Right ventricle myocardium superior (tissue), 1 donor: ENCODE data around the gene ACYP1. TPM values are rescaled to one million over a fixed set of nuclear protein-coding genes. Genes with fewer than 3 reads are reported as not detected.
A peak's percentile ranks its signal among the peaks of the same experiment; 100 is the strongest.

Experiments
- ATAC-seq: fragments of 200-7000 bp; cut with Tn5 transposase; one replicate; pipeline ENCODE4 v1.9.1; 2020; ENCODE audit warnings: mild to moderate bottlenecking; ENCODE audit not compliant: poor library complexity
- DNase-seq: peaks from one replicate; pipeline ENCODE4 v3.0.0-alpha.2; 2020
- intact Hi-C: fragments of 100-400 bp; cut with DNase I; formaldehyde crosslinking; loops from one replicate; pipeline ENCODE4 v1.11.2; 2022
- total RNA-seq: library from RNA; stranded (reverse); fragmentation: NEBNext Ultra II Directional; extraction: Animal tissue kit (Norgen Biotek cat#: 25700); gene quantifications from one replicate; pipeline ENCODE4 v1.2.1, GENCODE V29; 2021
- donor health status: DM: no; HTN: yes; CAD: no; lungs with severe emphysema.

ACYP1 gene
- total RNA-seq, 1 donor from 2014 or later: 11.9 TPM

GRCh38 chr14:75046899-75047298 is 16.9 kb downstream of the ACYP1 start:
- intact Hi-C loops: no loop called here
- DNase-seq: no peak
- ATAC-seq: no peak

DNA sequence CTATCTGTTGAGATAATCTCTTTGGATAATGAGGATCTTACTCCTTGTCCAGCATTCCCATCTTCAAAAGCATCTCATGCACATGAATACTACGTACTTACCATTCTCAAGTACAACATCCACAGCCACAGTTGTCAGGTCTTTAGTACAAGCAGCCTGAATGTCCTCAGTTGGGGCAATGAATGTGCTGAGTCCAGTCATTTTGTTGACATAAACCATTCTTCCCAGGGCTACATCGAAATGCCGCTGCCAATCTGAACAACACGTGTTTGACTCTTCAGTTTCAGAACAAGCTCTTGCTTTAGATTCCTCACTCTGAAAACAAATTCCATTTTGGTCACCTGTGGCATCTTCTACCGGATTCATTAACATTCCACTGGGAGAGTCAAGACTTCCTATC is 17.5 kb downstream of the ACYP1 start:
- ATAC-seq (no peak), DNase-seq (no peak)
- intact Hi-C loops: no loop called here

DNA sequence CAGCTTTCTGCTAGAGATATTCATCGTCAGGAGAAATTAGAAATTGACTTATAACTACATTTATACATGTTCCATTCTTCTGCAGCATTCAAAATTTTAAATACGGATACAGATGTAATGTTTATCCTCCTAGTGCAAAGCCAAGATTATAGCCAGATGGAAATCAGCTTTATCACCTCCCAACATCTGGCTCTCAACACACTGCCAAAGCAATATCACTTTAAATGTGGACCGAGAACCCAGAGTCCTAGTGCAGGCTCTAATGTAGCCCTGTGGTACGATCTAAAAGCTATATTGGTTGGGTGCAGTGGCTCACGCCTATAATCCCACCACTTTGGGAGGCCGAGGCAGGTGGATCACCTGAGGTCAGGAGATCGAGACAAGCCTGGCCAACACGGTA is 19.1 kb downstream of the ACYP1 start:
- DNase-seq: no peak
- intact Hi-C loops: no loop called here
- no peak for ATAC-seq

DNA sequence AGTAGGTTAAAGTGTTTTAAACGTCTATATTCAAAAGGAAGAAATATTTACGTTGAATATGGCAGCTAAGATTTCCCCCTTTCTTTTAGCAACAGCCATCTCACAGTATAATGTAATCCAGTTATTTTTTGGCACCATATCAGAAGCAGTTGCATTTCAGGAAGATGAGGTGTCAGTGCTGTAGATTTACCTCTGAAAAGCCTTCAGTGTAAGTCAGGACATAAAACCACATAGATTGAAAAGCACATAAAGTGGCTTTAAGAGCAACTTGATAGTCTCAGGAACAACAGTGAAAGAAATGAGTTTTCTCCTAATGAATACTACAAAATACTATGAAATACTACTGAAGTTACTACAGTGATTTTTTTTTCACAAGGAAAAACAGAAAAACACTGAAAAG is 19.5 kb downstream of the ACYP1 start:
- ATAC-seq (no peak), DNase-seq (no peak)
- intact Hi-C loops: no loop called here

GRCh38 chr14:75042035-75042434 is 21.8 kb downstream of the ACYP1 start:
- intact Hi-C loops: no loop called here
- DNase-seq (no peak), ATAC-seq (no peak)

DNA sequence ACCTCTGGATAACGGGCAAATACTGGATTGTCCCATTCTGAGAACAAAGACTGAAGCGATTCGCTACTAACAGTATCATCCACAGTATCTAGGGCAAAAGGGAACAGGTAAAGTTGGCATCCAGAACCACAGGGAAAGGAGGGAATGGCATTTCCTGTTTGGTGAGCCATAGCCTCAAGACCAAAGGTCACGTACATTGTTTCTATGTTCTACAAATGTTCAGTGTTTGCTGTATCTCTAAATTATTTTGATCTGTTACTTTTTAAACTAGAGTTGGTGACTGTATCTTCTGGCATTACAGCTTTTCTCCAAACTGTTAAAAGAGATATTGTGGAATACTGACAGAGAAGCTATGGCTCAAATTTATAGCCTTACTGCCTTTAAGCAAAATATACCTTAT is 22.2 kb downstream of the ACYP1 start:
- ATAC-seq: no peak
- no peak for DNase-seq
- intact Hi-C loops: no loop called here

DNA sequence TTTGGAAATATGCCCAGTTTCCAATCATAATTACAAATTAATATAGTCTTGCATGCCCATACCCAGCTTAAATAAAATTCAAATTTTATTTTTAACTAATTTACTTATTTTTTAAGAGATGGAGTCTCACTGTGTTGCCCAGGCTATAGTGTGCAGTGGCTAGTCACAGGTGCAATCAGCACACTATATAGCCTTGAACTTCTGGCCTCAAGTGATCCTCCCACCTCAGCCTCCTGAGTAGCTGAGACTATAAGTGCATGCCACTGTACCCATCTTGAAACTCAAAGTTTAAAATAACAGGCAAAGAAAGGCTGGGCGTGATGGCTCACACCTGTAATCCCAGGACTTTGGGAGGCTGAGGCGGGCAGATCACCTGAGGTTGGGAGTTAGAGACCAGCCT is 22.9 kb downstream of the ACYP1 start:
- DNase-seq (no peak), ATAC-seq (no peak)
- intact Hi-C loops: no loop called here

- intact Hi-C loops: no loop called here
- DNase-seq: no peak
- no peak for ATAC-seq
Observed at GRCh38 chr14:75040507-75040906, 23.3 kb downstream of the ACYP1 start.

GRCh38 chr14:75032939-75033338 is 30.9 kb downstream of the ACYP1 start:
- no peak for ATAC-seq
- intact Hi-C loops: no loop called here

DNA sequence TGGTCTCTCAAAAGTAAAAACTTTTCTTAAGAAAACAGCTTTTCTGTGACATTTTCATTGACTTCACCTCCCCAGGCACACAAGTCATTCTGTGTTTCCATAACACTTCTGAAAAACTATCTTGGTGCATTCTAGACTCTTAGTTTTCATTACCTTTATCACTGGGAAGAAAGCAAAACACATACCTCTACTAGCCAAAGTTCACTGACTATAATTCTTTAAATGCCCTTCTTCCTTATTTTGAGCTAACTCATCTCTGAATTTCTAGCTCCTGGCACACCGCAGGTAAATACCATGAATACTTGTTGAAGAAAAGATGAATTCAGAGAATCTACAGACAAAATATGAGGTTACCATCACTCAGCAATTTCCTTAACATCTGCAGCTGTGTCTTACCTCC is 33.7 kb downstream of the ACYP1 start:
- ATAC-seq: no peak
- DNase-seq: no peak
- intact Hi-C loops: no loop called here

More at GRCh38 chr14:75032939-75033338, 30.9 kb downstream of the ACYP1 start:
- DNase-seq: no peak

DNA sequence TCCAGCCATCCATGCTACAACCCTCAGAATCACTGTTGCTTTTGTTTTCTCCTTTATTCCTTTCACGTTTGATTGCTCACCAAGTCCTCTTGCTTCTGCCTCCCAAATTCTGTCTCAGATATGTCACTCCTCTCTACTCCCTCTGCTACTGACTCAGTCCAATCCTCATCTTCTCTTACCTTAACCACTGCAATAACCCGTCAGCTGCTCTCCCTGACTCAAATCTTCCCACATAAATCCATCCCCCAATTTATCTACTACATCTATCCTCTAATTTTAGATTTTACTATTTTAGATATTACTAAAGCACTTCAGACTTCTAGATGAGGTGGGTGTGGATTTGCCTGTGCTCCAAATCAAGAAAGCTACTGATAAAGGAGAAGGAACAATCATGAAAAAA is 37.9 kb downstream of the ACYP1 start:
- DNase-seq (no peak), ATAC-seq (no peak)
- intact Hi-C loops: no loop called here

GRCh38 chr14:75025082-75025481 is 38.7 kb downstream of the ACYP1 start:
- no peak for DNase-seq
- intact Hi-C loops: no loop called here
- no peak for ATAC-seq

- intact Hi-C loops: no loop called here
- DNase-seq (no peak), ATAC-seq (peak; percentile 24)
Observed at GRCh38 chr14:75023108-75023507, 40.7 kb downstream of the ACYP1 start.

DNA sequence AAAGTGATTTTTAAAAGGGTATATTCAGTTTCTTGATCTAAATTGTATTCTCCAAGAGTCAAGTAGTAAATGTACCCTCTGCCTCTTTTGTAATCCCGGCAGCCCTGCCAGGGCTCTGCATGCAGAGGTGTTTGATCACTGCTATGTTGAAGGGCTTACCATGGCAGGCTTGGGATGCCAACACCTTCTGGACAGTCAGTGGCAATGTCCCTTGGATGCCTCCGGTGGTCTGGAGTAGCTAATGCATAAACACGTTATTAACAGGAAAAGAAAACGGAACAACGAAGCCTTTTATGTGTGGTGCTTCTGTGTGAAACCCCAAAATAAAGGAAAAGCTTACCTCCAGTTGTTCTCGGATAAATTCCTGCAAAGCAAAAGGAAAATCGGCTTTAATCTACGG is 41.2 kb downstream of the ACYP1 start:
- intact Hi-C loops: no loop called here
- DNase-seq (peak; percentile 73), ATAC-seq (peak; percentile 95)

DNA sequence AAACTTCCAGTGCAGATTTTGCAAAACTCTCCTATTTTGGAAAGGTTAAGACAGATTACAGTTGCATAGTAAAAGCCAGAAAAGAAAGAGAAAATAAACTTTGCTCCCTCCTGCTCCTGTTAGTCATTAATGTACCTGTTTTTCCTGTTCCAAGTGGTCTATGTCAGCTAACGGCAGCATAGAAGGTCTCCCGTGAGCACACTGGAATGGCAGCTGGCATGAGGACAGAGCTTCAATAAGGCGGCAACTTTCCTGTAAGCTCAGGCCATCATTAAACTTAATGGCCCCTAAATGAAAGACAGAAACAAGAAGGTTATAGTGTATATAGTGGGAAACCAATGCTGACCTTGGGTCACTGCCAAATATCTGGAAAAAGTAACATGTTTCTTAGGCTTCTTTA is 45.1 kb downstream of the ACYP1 start:
- ATAC-seq (no peak), DNase-seq (no peak)
- intact Hi-C loops: no loop called here

- intact Hi-C loops: no loop called here
- DNase-seq (no peak), ATAC-seq (no peak)
Observed at GRCh38 chr14:75016815-75017214, 47.0 kb downstream of the ACYP1 start.

DNA sequence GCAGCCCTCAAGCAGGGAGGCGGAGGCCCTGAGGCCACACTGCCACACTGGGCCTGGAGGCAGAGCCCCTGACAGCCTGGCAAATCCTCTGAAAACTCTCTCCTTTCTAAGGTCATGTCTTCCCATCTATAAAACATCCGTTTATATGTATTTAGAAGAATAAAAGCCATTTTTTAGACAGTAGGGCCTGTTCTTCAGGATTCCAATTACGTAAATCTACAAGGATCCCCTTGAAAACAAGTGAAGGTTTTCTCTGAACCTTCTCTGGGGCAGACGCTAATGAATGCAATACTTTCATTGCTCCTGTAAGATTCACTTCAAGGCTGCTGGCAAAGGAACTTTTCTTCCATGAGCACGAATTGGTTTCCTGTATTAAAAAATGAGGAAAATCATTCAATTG is 48.3 kb downstream of the ACYP1 start:
- no peak for ATAC-seq
- intact Hi-C loops: no loop called here
- DNase-seq: no peak

GRCh38 chr14:75013290-75013689 is 50.5 kb downstream of the ACYP1 start:
- peak; percentile 71 for ATAC-seq
- intact Hi-C loops: no loop called here

DNA sequence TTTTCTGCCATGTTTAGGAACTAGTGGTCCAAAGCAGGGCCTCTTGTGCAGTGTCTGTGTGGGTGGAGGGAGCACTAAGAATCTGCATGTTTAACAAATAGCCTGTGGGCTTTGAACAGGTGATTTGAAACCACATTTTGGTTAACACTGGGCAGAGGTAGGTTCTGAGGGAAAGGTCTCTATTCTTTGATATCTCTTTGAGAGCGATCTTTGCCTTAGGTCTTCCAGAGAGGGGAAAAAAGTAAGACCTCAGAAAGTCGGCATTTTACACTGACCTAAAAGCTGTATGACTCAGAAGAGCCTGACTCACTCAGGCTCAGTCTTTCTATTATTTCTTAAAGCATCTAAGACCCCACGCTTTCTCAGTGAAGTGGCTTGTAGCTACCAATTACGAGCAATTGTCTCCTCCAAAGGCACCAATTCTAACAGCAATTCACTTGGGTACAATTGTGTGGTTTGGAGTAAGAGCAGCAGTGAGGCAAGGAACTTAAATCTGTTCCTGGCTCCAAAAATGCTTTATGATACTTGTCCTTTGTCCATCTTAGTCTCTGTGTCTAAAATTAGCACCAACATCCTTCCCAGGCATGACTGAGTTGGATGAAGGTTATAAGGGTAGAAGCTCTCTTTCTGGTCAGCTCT is 52.3 kb downstream of the ACYP1 start:
- DNase-seq (no peak), ATAC-seq (peak; percentile 63)
- intact Hi-C loops: no loop called here

More at GRCh38 chr14:75013290-75013689, 50.5 kb downstream of the ACYP1 start:
- peak; percentile 53 for DNase-seq

- DNase-seq (no peak), ATAC-seq (no peak)
- intact Hi-C loops: no loop called here
Observed at GRCh38 chr14:75010472-75011093, 53.2 kb downstream of the ACYP1 start.

DNA sequence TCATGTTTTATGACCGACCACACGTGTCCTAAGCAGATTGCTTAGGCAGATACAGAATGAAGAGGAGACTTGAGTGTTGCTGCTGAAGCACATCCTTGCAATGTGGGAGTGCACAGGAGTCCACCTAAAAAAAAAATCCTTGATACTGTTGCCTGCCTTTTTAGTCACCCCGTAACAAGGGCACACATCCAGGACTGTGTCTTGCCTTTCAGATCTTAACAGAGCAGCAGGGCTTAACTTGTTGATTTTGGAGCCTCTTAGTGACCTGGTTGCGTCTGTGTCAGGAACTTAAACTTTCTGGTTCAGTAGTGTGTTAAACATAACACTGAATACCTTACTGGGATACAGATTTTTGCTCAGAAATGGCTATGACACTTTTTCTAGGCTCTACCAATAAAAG is 54.6 kb downstream of the ACYP1 start:
- intact Hi-C loops: no loop called here
- ATAC-seq: no peak
- DNase-seq: no peak
